22Rv1 (cell line): ENCODE measurements around the gene HTR3D.

Experiments used
- ZFX ChIP-seq: fragments of 450-650 bp; IDR thresholded peaks from 2 replicates; pipeline ENCODE4 v1.6.1; 2017; ENCODE audit warnings: antibody characterized with exemption, borderline replicate concordance
- TF ChIP-seq, protein P1 (sequence below): fragments of 450-650 bp; IDR thresholded peaks from 2 replicates; pipeline ENCODE4 v1.5.1; 2017; ENCODE audit warnings: mild to moderate bottlenecking

DNA sequence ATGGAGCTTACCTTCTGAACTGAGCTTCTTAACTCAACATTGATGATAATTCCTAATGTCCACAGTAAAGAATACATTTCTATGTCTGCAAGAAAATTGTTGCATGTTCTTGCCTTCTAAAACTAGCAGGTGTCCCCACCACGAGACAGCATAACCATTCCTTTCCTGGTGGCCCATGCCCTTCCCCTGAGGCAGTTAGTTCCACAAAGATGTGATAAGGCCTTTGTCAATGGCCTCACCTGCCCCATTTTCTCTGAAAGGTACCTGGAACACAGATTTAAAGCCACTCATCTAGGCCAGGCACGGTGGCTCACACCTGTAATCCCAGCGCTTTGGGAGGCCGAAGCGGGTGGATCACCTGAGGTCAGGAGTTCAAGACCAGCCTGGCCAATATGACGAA lies 44.4 kb downstream of the HTR3D start:
- TF ChIP-seq, protein P1, sequence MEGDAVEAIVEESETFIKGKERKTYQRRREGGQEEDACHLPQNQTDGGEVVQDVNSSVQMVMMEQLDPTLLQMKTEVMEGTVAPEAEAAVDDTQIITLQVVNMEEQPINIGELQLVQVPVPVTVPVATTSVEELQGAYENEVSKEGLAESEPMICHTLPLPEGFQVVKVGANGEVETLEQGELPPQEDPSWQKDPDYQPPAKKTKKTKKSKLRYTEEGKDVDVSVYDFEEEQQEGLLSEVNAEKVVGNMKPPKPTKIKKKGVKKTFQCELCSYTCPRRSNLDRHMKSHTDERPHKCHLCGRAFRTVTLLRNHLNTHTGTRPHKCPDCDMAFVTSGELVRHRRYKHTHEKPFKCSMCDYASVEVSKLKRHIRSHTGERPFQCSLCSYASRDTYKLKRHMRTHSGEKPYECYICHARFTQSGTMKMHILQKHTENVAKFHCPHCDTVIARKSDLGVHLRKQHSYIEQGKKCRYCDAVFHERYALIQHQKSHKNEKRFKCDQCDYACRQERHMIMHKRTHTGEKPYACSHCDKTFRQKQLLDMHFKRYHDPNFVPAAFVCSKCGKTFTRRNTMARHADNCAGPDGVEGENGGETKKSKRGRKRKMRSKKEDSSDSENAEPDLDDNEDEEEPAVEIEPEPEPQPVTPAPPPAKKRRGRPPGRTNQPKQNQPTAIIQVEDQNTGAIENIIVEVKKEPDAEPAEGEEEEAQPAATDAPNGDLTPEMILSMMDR: no peak
- TF ChIP-seq ZFX: no peak
